Prostate gland (tissue), 2 donors: ENCODE measurements around the gene RTKN. TPM values are rescaled to one million over a fixed set of nuclear protein-coding genes. Genes with fewer than 3 reads are reported as not detected.

Experiments used
- DNase-seq: peaks from one replicate; pipeline ENCODE4 v3.0.0-alpha.2; 2019; ENCODE audit warnings: low spot score
- H3K27ac ChIP-seq, 2 donors: fragments of 200-600 bp; sonication (generic); 2 replicates each; pipeline ENCODE4 v1.5.1; 2017 to 2019
- H3K27me3 ChIP-seq: fragments of 200-600 bp; sonication (generic); replicated peaks from 2 replicates; pipeline ENCODE4 v1.5.1; 2019; ENCODE audit not compliant: insufficient read depth
- H3K36me3 ChIP-seq, 2 donors: fragments of 200-600 bp; sonication (generic); 1 replicate in 1 of 2; 2 replicates in 1 of 2; pipeline versions ENCODE4 v1.5.1 to v1.8.1; 2017 to 2019
- H3K4me1 ChIP-seq: fragments of 200-600 bp; sonication (generic); replicated peaks from 2 replicates; pipeline ENCODE4 v1.5.1; 2019
- H3K4me3 ChIP-seq, 2 donors: fragments of 200-600 bp; sonication (generic); 2 replicates each; pipeline ENCODE4 v1.5.1; 2017 to 2019
- H3K9me3 ChIP-seq: fragments of 200-600 bp; sonication (generic); 2 replicates; pipeline ENCODE4 v1.5.1; 2017
- CTCF ChIP-seq, 4 experiments: fragments of 200-600 bp in 2 of 4; fragments of 450-650 bp in 2 of 4; sonication (generic) in 2 of 4; IDR thresholded peaks; 1 replicate in 3 of 4; 2 replicates in 1 of 4; pipeline ENCODE4 v1.5.1; 2016 to 2019; ENCODE audit warnings: antibody characterized with exemption in 4 of 4, mild to moderate bottlenecking in 2 of 4, moderate library complexity in 2 of 4
- POLR2A ChIP-seq: fragments of 450-650 bp; IDR thresholded peaks from one replicate; pipeline ENCODE4 v1.6.1; 2016; ENCODE audit warnings: antibody characterized with exemption, mild to moderate bottlenecking
- POLR2AphosphoS5 ChIP-seq: sonication (generic); formaldehyde crosslinking; IDR thresholded peaks from one replicate; pipeline ENCODE4 v1.6.1; 2017; ENCODE audit warnings: antibody characterized with exemption
- WGBS: methylation state at CpG from one replicate; pipeline ENCODE4 v1.1.5; 2018; 5-methylcytosine and 5-hydroxymethylcytosine counted together
- intact Hi-C: fragments of 100-400 bp; cut with DNase I; formaldehyde crosslinking; loops from one replicate; pipeline ENCODE4 v1.14.2; 2022
- total RNA-seq, 2 donors: library from RNA; depleted of rRNA; stranded (reverse); fragments of >200 nt; gene quantifications; one replicate each; pipeline ENCODE4 v1.1.0, GENCODE V29; 2016

The RTKN gene
- total RNA-seq, 2 donors from 2014 or later = 24.5 to 26.0 TPM

GRCh38 chr2:74379851-74380789 lies 61.6 kb downstream of the RTKN start, which contains the start of gene DCTN1:
TSS of gene DCTN1 (minus strand) at chr2:74380311. CDS start at chr2:74380037, 274 bp downstream.
- no peaks in the 10 kb centered on the region for H3K27me3 ChIP-seq
- DNase-seq = peak; percentile 43
- intact Hi-C loops = no loop called here
- TF ChIP-seq POLR2A (no peak), CTCF (IDR thresholded peaks at IDR 0.05) (no peak), POLR2AphosphoS5 (peak; percentile 53)
- H3K4me3 ChIP-seq = peak within 1 kb of the TSS; percentile 18 to 23
- H3K36me3 ChIP-seq = no peaks in the 10 kb centered on the region
- peaks cover 17% of the 10 kb centered on the region for H3K4me1 ChIP-seq
- 17% methylated on average over 13 of the region's 14 CpGs for WGBS
- peak within 1 kb of the TSS in 1 of 2 donors; percentile 8 for H3K27ac ChIP-seq
- no peaks in the 10 kb centered on the region for H3K9me3 ChIP-seq

- H3K4me3 ChIP-seq = no peak overlapping the region
- H3K27ac ChIP-seq = no peak overlapping the region
- no peaks in the 10 kb centered on the region for H3K9me3 ChIP-seq
- no peaks in the 10 kb centered on the region for H3K27me3 ChIP-seq
- no peak for DNase-seq
- intact Hi-C loops = no loop called here
- WGBS = 89% methylated on average over 10 of the region's 10 CpGs
- TF ChIP-seq POLR2A = no peak
- TF ChIP-seq CTCF (IDR thresholded peaks at IDR 0.05) = no peak
- no peak for TF ChIP-seq POLR2AphosphoS5
- peaks cover 9% of the 10 kb centered on the region for H3K4me1 ChIP-seq
- H3K36me3 ChIP-seq = no peaks in the 10 kb centered on the region
Observed at GRCh38 chr2:74378007-74378406, 63.7 kb downstream of the RTKN start.

GRCh38 chr2:74375838-74376237 lies 65.9 kb downstream of the RTKN start:
- 73% methylated on average over 2 of the region's 2 CpGs for WGBS
- TF ChIP-seq POLR2A (no peak), CTCF (IDR thresholded peaks at IDR 0.05) (no peak), POLR2AphosphoS5 (no peak)
- H3K4me1 ChIP-seq = peaks cover 9% of the 10 kb centered on the region
- DNase-seq = no peak
- H3K9me3 ChIP-seq = no peaks in the 10 kb centered on the region
- H3K4me3 ChIP-seq = no peak overlapping the region
- peaks cover 0 to 7% of the 10 kb centered on the region in 2 donors for H3K36me3 ChIP-seq
- H3K27me3 ChIP-seq = no peaks in the 10 kb centered on the region
- H3K27ac ChIP-seq = no peak overlapping the region
- intact Hi-C loops = no loop called here

Other genes starting within 250 kb of the RTKN start
- 10 to 100 TPM; 16.9 to 25.6 TPM for gene MTHFD2, start 243.3 kb downstream of the RTKN start, total RNA-seq
- gene SLC4A5, start 98.5 kb downstream of the RTKN start, total RNA-seq = 10 to 100 TPM in 1 of 2 donors, 1 to 10 TPM in 1; 6.2 to 65.9 TPM
- gene DCTN1, start 61.6 kb downstream of the RTKN start, total RNA-seq = 100 to 1,000 TPM in 1 of 2 donors, 10 to 100 TPM in 1; 93.9 to 294 TPM
- gene C2orf81, start 20.3 kb downstream of the RTKN start, total RNA-seq = 1 to 10 TPM; 6.1 to 6.8 TPM
- 10 to 100 TPM; 11.4 to 19.4 TPM for gene WDR54, start 20.2 kb downstream of the RTKN start, total RNA-seq
- 10 to 100 TPM; 28.3 to 46.7 TPM for gene INO80B, start 13.2 kb upstream of the RTKN start, total RNA-seq
- 100 to 1,000 TPM in 1 of 2 donors, 10 to 100 TPM in 1; 73.3 to 158 TPM for gene WBP1, start 16.5 kb upstream of the RTKN start, total RNA-seq
- gene MOGS, start 23.4 kb upstream of the RTKN start, total RNA-seq = 10 to 100 TPM; 57.1 to 68.3 TPM
- 10 to 100 TPM; 28.2 to 63.3 TPM for gene MRPL53, start 30.7 kb upstream of the RTKN start, total RNA-seq
- 10 to 100 TPM; 28.0 to 28.3 TPM for gene CCDC142, start 41.1 kb upstream of the RTKN start, total RNA-seq
- 10 to 100 TPM; 24.0 to 27.6 TPM for gene TTC31, start 41.1 kb upstream of the RTKN start, total RNA-seq
- 1 to 10 TPM in 1 of 2 donors, not detected in 1; 1.2 TPM for gene LBX2, start 57.7 kb upstream of the RTKN start, total RNA-seq
- gene PCGF1, start 65.8 kb upstream of the RTKN start, total RNA-seq = 10 to 100 TPM; 13.6 to 14.7 TPM
- gene TLX2, start 72.5 kb upstream of the RTKN start, total RNA-seq = under 1 TPM in 1 of 2 donors, not detected in 1; 0.97 TPM
- gene DQX1, start 84.3 kb upstream of the RTKN start, total RNA-seq = not detected
- gene AUP1, start 87.8 kb upstream of the RTKN start, total RNA-seq = 100 to 1,000 TPM; 101 to 124 TPM
- 10 to 100 TPM; 19.1 to 37.9 TPM for gene HTRA2, start 88.0 kb upstream of the RTKN start, total RNA-seq
- 10 to 100 TPM in 1 of 2 donors, 1 to 10 TPM in 1; 1.3 to 10.7 TPM for gene LOXL3, start 112.0 kb upstream of the RTKN start, total RNA-seq
- 10 to 100 TPM in 1 of 2 donors, 1 to 10 TPM in 1; 4.5 to 18.9 TPM for gene DOK1, start 112.8 kb upstream of the RTKN start, total RNA-seq
- 10 to 100 TPM in 1 of 2 donors, under 1 TPM in 1; 0.18 to 10.9 TPM for gene M1AP, start 206.4 kb upstream of the RTKN start, total RNA-seq
- 10 to 100 TPM; 12.3 to 16.5 TPM for gene SEMA4F, start 212.3 kb upstream of the RTKN start, total RNA-seq